GM10266 (cell line): ENCODE measurements around the gene BPIFA3.
"Not testable (repeated sequence)": the region's sequence is repeated elsewhere in the genome, so short reads cannot be mapped to it uniquely, and the experiment has no call there.

Experiments used
- DNase-seq: peaks from one replicate; pipeline ENCODE4 v3.0.0; 2012; ENCODE audit errors: extremely low spot score
- TF ChIP-seq, protein P1 (sequence below): IDR thresholded peaks from 2 replicates; pipeline ENCODE4 v1.5.1; 2012; ENCODE audit warnings: mild to moderate bottlenecking, low read depth; ENCODE audit not compliant: control insufficient read depth, insufficient read depth; ENCODE audit errors: missing control alignments

Gene BPIFA3

GRCh38 chr20:33178726-33179125 is 38.4 kb upstream of the BPIFA3 start:
- TF ChIP-seq, protein P1, sequence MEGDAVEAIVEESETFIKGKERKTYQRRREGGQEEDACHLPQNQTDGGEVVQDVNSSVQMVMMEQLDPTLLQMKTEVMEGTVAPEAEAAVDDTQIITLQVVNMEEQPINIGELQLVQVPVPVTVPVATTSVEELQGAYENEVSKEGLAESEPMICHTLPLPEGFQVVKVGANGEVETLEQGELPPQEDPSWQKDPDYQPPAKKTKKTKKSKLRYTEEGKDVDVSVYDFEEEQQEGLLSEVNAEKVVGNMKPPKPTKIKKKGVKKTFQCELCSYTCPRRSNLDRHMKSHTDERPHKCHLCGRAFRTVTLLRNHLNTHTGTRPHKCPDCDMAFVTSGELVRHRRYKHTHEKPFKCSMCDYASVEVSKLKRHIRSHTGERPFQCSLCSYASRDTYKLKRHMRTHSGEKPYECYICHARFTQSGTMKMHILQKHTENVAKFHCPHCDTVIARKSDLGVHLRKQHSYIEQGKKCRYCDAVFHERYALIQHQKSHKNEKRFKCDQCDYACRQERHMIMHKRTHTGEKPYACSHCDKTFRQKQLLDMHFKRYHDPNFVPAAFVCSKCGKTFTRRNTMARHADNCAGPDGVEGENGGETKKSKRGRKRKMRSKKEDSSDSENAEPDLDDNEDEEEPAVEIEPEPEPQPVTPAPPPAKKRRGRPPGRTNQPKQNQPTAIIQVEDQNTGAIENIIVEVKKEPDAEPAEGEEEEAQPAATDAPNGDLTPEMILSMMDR, result no peak
- DNase-seq, result no peak

DNA sequence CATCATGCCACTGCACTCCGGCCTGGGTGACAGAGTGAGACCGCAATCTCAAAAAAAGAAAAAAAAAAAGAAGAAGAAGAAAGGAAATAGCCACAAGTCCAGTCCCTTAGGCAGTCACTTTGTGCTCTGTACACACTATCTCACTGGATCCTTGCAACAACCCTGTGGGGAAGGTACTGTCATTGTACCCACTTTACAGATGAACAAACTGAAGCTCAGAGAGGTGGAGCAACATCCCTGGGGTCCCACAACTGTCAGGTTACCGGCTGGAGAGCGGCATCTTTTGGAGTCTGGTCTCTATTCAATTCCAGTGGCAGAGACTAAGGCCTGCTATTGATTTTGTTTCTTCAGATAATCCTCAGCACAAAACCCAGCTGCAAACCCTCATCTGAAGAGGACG is 37.0 kb upstream of the BPIFA3 start:
- TF ChIP-seq, protein P1, result no peak
- no peak for DNase-seq

DNA sequence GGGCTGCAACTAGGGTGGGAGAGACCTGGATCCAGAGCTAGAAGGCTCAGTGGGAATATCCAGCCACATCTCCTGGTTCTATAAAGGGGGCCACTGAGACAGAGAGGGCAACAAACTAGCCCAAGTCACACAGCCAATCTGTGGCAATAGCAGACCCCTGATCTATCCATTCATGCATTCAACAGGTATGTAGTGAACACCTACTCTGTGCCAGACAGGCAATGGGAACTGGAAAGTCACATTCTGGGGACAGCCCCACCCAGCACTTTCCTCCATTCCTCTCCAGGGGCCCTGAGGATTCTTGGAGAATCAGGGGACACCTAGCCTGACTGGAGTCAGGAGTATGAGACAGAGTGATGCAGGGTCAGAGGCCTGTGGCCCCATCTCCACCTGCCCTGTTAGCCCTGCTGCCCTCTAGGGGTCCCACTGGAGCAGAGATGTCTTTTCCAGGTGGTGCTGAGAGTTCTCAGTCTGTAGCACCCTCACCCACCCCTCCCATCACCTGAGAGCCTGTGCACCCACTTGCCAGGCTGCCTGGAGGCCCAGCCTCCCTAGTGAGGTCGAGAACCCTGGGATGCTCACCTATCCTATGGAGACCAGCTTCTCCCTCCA is 35.6 kb upstream of the BPIFA3 start:
- TF ChIP-seq, protein P1, result no peak
- DNase-seq, result no peak

- TF ChIP-seq, protein P1, result no peak
These were observed 33.8 kb upstream of the BPIFA3 start for GRCh38 chr20:33183312-33183711.

GRCh38 chr20:33185031-33185590 is 32.0 kb upstream of the BPIFA3 start:
- not testable (repeated sequence) for DNase-seq

More at GRCh38 chr20:33183312-33183711, 33.8 kb upstream of the BPIFA3 start:
- no peak for DNase-seq

DNA sequence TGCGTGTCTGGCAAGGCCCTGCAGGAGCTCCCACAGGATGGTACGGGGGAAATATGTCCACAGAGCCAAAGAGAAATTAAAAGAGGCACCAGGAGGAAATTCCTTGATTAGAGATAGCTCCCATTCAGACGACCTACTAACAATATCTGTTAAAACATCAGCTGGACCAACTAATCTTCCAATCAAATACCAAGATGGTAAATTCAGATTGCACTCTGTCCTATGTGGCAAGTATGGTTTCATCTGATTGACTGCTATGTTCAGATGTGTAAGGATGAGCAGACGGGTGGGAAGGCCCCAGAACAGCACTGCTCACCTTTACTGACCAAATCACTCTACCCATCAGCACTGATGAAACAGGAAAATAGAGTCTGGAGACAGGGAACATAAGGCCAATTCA is 29.7 kb upstream of the BPIFA3 start:
- TF ChIP-seq, protein P1, result no peak
- DNase-seq, result no peak

DNA sequence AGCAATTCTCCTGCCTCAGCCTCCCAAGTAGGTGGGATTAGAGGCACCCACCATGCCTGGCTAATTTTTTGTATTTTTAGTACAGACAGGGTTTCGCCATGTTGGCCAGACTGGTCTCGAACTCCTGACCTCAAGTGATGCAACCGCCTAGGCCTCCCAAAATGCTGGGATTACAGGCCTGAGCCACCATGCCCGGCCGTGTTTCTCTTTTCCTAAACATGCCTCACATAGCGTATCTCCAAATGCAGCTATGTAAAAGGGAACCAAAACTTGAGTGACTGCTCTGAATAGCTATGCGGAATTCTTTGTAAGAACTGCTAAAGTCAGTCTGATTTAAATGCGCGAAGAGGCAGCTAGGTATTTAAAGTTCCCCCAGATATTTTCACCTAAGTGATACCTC is 28.7 kb upstream of the BPIFA3 start:
- TF ChIP-seq, protein P1, result no peak
- no peak for DNase-seq
